Endothelial cell of umbilical vein (primary cell): ENCODE measurements around the gene CCL11. TPM values are rescaled to one million over a fixed set of nuclear protein-coding genes. Genes with fewer than 3 reads are reported as not detected.
A peak's percentile ranks its signal among the peaks of the same experiment; 100 is the strongest.

Experiments used
- BruUV-seq: library from RNA; stranded (reverse); fragments of 400-500 nt; replicated peaks from 2 replicates; lab custom pipeline; 2021; lab: Mats Ljungman, UMichigan
- CTCF ChIA-PET: fragments of 300-600, 350-600 bp; sonication (Branson Sonifier 250); formaldehyde crosslinking; loops from one replicate; lab custom pipeline; 2021; ENCODE audit warnings: antibody characterized with exemption, inconsistent platforms; lab: Charles Lee
- POLR2A ChIA-PET: fragments of 300-600, 350-600 bp; sonication (Branson Sonifier 250); formaldehyde crosslinking; loops from one replicate; lab custom pipeline; 2021; ENCODE audit warnings: antibody characterized with exemption, inconsistent platforms; lab: Charles Lee
- DNase-seq: peaks from one replicate; pipeline ENCODE4 v3.0.0-alpha.2; 2011; ENCODE audit warnings: low read depth, low spot score
- FAIRE-seq: peaks from 2 replicates; lab custom pipeline; 2011; peaks lifted over from hg19 to GRCh38; lab: Jason Lieb, UNC
- H2AFZ ChIP-seq: 2 replicates; pipeline ENCODE4 v1.6.0; 2012; ENCODE audit warnings: low read depth, low read length, control low read depth, inconsistent platforms
- H3K27ac ChIP-seq: 2 replicates; pipeline ENCODE4 v1.5.1; 2011; ENCODE audit warnings: low read depth, mild to moderate bottlenecking, control low read depth, low read length, moderate library complexity; ENCODE audit not compliant: insufficient read depth
- H3K27me3 ChIP-seq, 2 experiments: 2 replicates each; pipeline versions ENCODE4 v1.6.0 to v1.6.1; 2011; ENCODE audit warnings: low read length in 2 of 2, mixed read lengths in 1 of 2; ENCODE audit not compliant: control insufficient read depth in 2 of 2, insufficient read depth in 2 of 2
- H3K36me3 ChIP-seq, 2 experiments: 2 replicates in 1 of 2; 3 replicates in 1 of 2; pipeline ENCODE4 v1.5.1; 2011; ENCODE audit warnings: low read length in 2 of 2, mild to moderate bottlenecking in 1 of 2, moderate library complexity in 1 of 2; ENCODE audit not compliant: control insufficient read depth in 2 of 2, insufficient read depth in 2 of 2; ENCODE audit errors: extremely low read depth in 1 of 2
- H3K4me1 ChIP-seq: 3 replicates; pipeline ENCODE4 v1.5.1; 2011; ENCODE audit warnings: mild to moderate bottlenecking, low read length; ENCODE audit not compliant: control insufficient read depth, insufficient read depth; ENCODE audit errors: extremely low read depth
- H3K4me2 ChIP-seq: 2 replicates; pipeline ENCODE4 v1.6.1; 2011; ENCODE audit warnings: low read length, control low read depth, mixed read lengths; ENCODE audit not compliant: insufficient read depth
- H3K4me3 ChIP-seq, 3 experiments: fragments of 200-600 bp in 1 of 3; sonication (generic), shearing (Covaris generic) in 1 of 3; replicated peaks in 1 of 3; 2 replicates each; pipeline ENCODE4 v1.5.1; 2011 to 2016; ENCODE audit warnings: control low read depth in 3 of 3, low read length in 3 of 3, mild to moderate bottlenecking in 2 of 3, inconsistent platforms in 1 of 3, low read depth in 1 of 3, moderate library complexity in 1 of 3; ENCODE audit not compliant: insufficient read depth in 1 of 3
- H3K79me2 ChIP-seq: 2 replicates; pipeline ENCODE4 v1.6.0; 2012; ENCODE audit warnings: low read length, inconsistent platforms; ENCODE audit not compliant: control insufficient read depth, insufficient read depth
- H3K9ac ChIP-seq: replicated peaks from 2 replicates; pipeline ENCODE3; 2011; ENCODE audit warnings: low read length, control low read depth; ENCODE audit not compliant: insufficient read depth; ENCODE audit errors: extremely low read depth
- H3K9me1 ChIP-seq: replicated peaks from 3 replicates; pipeline ENCODE4 v1.6.0; 2011; ENCODE audit warnings: mild to moderate bottlenecking, low read length; ENCODE audit not compliant: control insufficient read depth, insufficient read depth; ENCODE audit errors: extremely low read depth
- H3K9me3 ChIP-seq: replicated peaks from 2 replicates; pipeline ENCODE4 v1.5.1; 2012; ENCODE audit warnings: low read length, inconsistent platforms; ENCODE audit not compliant: control insufficient read depth, insufficient read depth
- H4K20me1 ChIP-seq: replicated peaks from 2 replicates; pipeline ENCODE3; 2011; ENCODE audit warnings: mild to moderate bottlenecking, low read length; ENCODE audit not compliant: control insufficient read depth, insufficient read depth; ENCODE audit errors: extremely low read depth
- CTCF ChIP-seq, 2 donors: IDR thresholded peaks; 1 replicate in 1 of 2; 2 replicates in 1 of 2; pipeline ENCODE4 v1.5.1; 2011; ENCODE audit warnings: low read length in 2 of 2, mild to moderate bottlenecking in 2 of 2, moderate library complexity in 2 of 2, control low read depth in 1 of 2, inconsistent platforms in 1 of 2, low read depth in 1 of 2; ENCODE audit not compliant: insufficient read depth in 1 of 2; ENCODE audit errors: extremely low read depth in 1 of 2
- EZH2 ChIP-seq: IDR thresholded peaks from 2 replicates; pipeline ENCODE4 v1.6.1; 2012; ENCODE audit warnings: borderline replicate concordance, low read depth, mild to moderate bottlenecking, moderate library complexity, low read length, inconsistent platforms; ENCODE audit not compliant: severe bottlenecking
- FOS ChIP-seq: IDR thresholded peaks from 2 replicates; pipeline ENCODE4 v1.6.1; 2011; ENCODE audit warnings: mild to moderate bottlenecking, low read length, moderate library complexity, borderline replicate concordance; ENCODE audit not compliant: insufficient read depth
- GATA2 ChIP-seq: IDR thresholded peaks from 2 replicates; pipeline ENCODE4 v1.7.0; 2011; ENCODE audit warnings: low read depth, mild to moderate bottlenecking, moderate library complexity, mixed read lengths, low read length; ENCODE audit not compliant: insufficient read length, insufficient read depth
- JUN ChIP-seq: IDR thresholded peaks from 2 replicates; pipeline ENCODE4 v1.6.1; 2011; ENCODE audit warnings: borderline replicate concordance, low read depth; ENCODE audit not compliant: insufficient read length, insufficient read depth
- MAX ChIP-seq: IDR thresholded peaks from 2 replicates; pipeline ENCODE4 v1.6.1; 2011; ENCODE audit not compliant: insufficient read depth, insufficient read length
- POLR2AphosphoS5 ChIP-seq: IDR thresholded peaks from 2 replicates; pipeline ENCODE4 v1.6.1; 2012; ENCODE audit warnings: low read depth, mild to moderate bottlenecking, control low read depth, low read length, moderate library complexity; ENCODE audit not compliant: insufficient read depth
- dilution Hi-C: fragments of 300-500 bp; cut with MboI; formaldehyde crosslinking; loops from one replicate; pipeline ENCODE4 v1.15.0; 2019; ENCODE audit warnings: low sequenced_read_pairs; ENCODE audit not compliant: extremely low pct_ligation_motif_present
- intact Hi-C: fragments of 100-400 bp; cut with micrococcal nuclease; formaldehyde crosslinking; loops from one replicate; pipeline ENCODE4 v1.10.0; 2022
- polyA plus RNA-seq, 4 experiments: library from polyadenylated mRNA; depleted of rRNA in 3 of 4; stranded (reverse) in 3 of 4; unstranded in 1 of 4; fragments of >200 nt; gene quantifications; 2 replicates each; pipeline versions ENCODE4 v1.2.1 to v1.2.3, GENCODE V29; 2011 to 2012; ENCODE audit warnings: missing spikeins in 1 of 4
- total RNA-seq: library from RNA; stranded (reverse); gene quantifications from 2 replicates; pipeline ENCODE4 v1.2.3, GENCODE V29; 2021

Gene CCL11
- total and polyA plus RNA-seq, 2 donors (not counting 3 experiments of a cell fraction or from before 2014, with no cell fraction given) = not detected

DNA sequence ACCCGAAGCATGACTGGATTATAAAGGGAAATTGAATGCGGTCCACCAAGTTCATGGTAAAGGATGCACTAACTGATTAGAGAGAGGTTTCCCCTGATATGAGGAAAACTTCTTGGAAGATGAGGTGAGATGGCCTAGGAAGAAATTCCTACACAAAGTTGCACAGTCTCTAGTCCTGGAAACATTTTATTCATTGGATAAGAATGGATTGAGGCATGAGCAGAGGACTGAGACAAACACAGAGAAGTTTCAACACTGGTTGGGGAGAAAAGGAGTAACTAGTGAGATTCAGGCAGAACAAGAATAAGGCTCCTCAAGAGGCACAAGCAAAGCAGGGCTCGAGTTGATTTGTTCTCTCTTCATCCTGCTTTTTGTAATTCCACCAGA, 32.4 kb upstream of the CCL11 start:
- FAIRE-seq = no peak
- H3K4me2 ChIP-seq = peak overlapping the region; percentile 55

More for the DNA sequence above, 32.4 kb upstream of the CCL11 start:
- intact Hi-C loops (loop anchor here (5.0 to 10.0 kb wide), 3 partner anchors 992 to 1179 kb away; partner anchors contain the start of genes SLFN11, SLFN12 and SLFN5), dilution Hi-C loops (no loop called here)
- H3K79me2 ChIP-seq = no peaks in the 10 kb centered on the region
- H3K27me3 ChIP-seq = no peaks in the 10 kb centered on the region
- DNase-seq = no peak
- no peak overlapping the region for H3K4me3 ChIP-seq
- peak overlapping the region; percentile 83 for H3K9ac ChIP-seq
- POLR2A ChIA-PET = interaction anchor here (1.2 to 1.8 kb wide), 3 partner anchors 10 to 17 kb away, joined by 6 to 14 read pairs (median 9); no protein-coding TSS in a partner anchor
- CTCF ChIA-PET = interaction anchor here (0.7 to 2.3 kb wide), 6 partner anchors 14 to 109 kb away, joined by 3 to 27 read pairs (median 8); partner anchors contain the start of gene CCL1
- peak overlapping the region; percentile 96 for H3K27ac ChIP-seq
- H3K9me3 ChIP-seq = no peaks in the 10 kb centered on the region
- H3K9me1 ChIP-seq = no peaks in the 10 kb centered on the region
- peaks cover 80% of the 10 kb centered on the region for H3K4me1 ChIP-seq
- peaks cover 0 to 4% of the 10 kb centered on the region in 2 experiments for H3K36me3 ChIP-seq
- no TSS peak for BruUV-seq
- no peaks in the 10 kb centered on the region for H4K20me1 ChIP-seq
- no peak overlapping the region for H2AFZ ChIP-seq
- TF ChIP-seq EZH2 (no peak), CTCF (IDR thresholded peaks at IDR 0.05; ENCODE audit: extremely low read depth in 1 of 2, insufficient read depth in 1 of 2, low read depth in 1 of 2, low read length in 2 of 2) (no peak), POLR2AphosphoS5 (no peak), JUN (no peak), FOS (no peak), GATA2 (no peak), MAX (no peak)
